AG04450 (cell line): ENCODE measurements around the gene ARRDC2. TPM values are rescaled to one million over a fixed set of nuclear protein-coding genes. Genes with fewer than 3 reads are reported as not detected.

Experiments
- CTCF ChIA-PET: fragments of 300-600, 350-600 bp; formaldehyde crosslinking; extraction: SDS; loops from one replicate; lab custom pipeline; 2022; ENCODE audit warnings: antibody characterized with exemption, inconsistent platforms; lab: Charles Lee
- POLR2A ChIA-PET: fragments of 350-600 bp; formaldehyde crosslinking; extraction: SDS; loops from one replicate; lab custom pipeline; 2021; ENCODE audit warnings: antibody characterized with exemption, inconsistent platforms; lab: Yijun Ruan, JAX
- DNase-seq: peaks from one replicate; pipeline ENCODE4 v3.0.0-alpha.2; 2011; ENCODE audit warnings: low read depth, low spot score
- H3K27ac ChIP-seq: one replicate; pipeline ENCODE4 v1.5.1; 2012; ENCODE audit warnings: low read depth, low read length, control low read depth
- H3K27me3 ChIP-seq: one replicate; pipeline ENCODE4 v1.6.0; 2012; ENCODE audit warnings: low read length; ENCODE audit not compliant: control insufficient read depth, insufficient read depth
- H3K4me3 ChIP-seq: 2 replicates; pipeline ENCODE4 v1.5.1; 2011; ENCODE audit warnings: mild to moderate bottlenecking, low read depth, low read length, control low read depth
- H3K9me3 ChIP-seq: 2 replicates; pipeline ENCODE4 v1.5.1; 2012; ENCODE audit warnings: low read length; ENCODE audit not compliant: control insufficient read depth, insufficient read depth
- polyA plus RNA-seq: library from polyadenylated mRNA; depleted of rRNA; stranded (reverse); fragments of >200 nt; gene quantifications from 2 replicates; pipeline ENCODE4 v1.2.3, GENCODE V29; 2011
- TF ChIP-seq, protein P1 (sequence below): IDR thresholded peaks from 2 replicates; pipeline ENCODE4 v1.5.1; 2011; ENCODE audit warnings: low read depth, low read length, control low read depth, inconsistent platforms

ARRDC2 gene
- polyA plus RNA-seq, 1 experiment: 2.3 TPM

- H3K27me3 ChIP-seq: peaks cover 5% of the 10 kb centered on the region
- POLR2A ChIA-PET: interaction anchor here (0.6 to 0.8 kb wide), 3 partner anchors 10 to 739 kb away, joined by 6 to 8 read pairs (median 7); no protein-coding TSS in a partner anchor
- H3K27ac ChIP-seq: peak overlapping the region; percentile 11
- H3K4me3 ChIP-seq: peak overlapping the region; percentile 46
- CTCF ChIA-PET: interaction anchor here (0.6 to 1.5 kb wide), 2 partner anchors 11 to 14 kb away, joined by 3 read pairs; no protein-coding TSS in a partner anchor
- DNase-seq: no peak
- TF ChIP-seq, protein P1, sequence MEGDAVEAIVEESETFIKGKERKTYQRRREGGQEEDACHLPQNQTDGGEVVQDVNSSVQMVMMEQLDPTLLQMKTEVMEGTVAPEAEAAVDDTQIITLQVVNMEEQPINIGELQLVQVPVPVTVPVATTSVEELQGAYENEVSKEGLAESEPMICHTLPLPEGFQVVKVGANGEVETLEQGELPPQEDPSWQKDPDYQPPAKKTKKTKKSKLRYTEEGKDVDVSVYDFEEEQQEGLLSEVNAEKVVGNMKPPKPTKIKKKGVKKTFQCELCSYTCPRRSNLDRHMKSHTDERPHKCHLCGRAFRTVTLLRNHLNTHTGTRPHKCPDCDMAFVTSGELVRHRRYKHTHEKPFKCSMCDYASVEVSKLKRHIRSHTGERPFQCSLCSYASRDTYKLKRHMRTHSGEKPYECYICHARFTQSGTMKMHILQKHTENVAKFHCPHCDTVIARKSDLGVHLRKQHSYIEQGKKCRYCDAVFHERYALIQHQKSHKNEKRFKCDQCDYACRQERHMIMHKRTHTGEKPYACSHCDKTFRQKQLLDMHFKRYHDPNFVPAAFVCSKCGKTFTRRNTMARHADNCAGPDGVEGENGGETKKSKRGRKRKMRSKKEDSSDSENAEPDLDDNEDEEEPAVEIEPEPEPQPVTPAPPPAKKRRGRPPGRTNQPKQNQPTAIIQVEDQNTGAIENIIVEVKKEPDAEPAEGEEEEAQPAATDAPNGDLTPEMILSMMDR: no peak
- H3K9me3 ChIP-seq: peaks cover 4% of the 10 kb centered on the region; the same call in 1 of the 2 replicates
Observed at GRCh38 chr19:18045307-18046050, 37.5 kb downstream of the ARRDC2 start.

- Histone ChIP-seq H3K27ac (no peak overlapping the region), H3K27me3 (no peaks in the 10 kb centered on the region), H3K4me3 (no peak overlapping the region), H3K9me3 (no peaks in the 10 kb centered on the region)
- TF ChIP-seq, protein P1: no peak
- DNase-seq: no peak
- ChIA-PET POLR2A (interaction anchor here (0.7 kb wide), 1 partner anchor 740 kb away, joined by 6 read pairs; no protein-coding TSS in a partner anchor), CTCF (interaction anchor here (1.5 kb wide), 1 partner anchor 13 kb away, joined by 3 read pairs; no protein-coding TSS in a partner anchor)
Observed at GRCh38 chr19:18046059-18046718, 38.2 kb downstream of the ARRDC2 start.

DNA sequence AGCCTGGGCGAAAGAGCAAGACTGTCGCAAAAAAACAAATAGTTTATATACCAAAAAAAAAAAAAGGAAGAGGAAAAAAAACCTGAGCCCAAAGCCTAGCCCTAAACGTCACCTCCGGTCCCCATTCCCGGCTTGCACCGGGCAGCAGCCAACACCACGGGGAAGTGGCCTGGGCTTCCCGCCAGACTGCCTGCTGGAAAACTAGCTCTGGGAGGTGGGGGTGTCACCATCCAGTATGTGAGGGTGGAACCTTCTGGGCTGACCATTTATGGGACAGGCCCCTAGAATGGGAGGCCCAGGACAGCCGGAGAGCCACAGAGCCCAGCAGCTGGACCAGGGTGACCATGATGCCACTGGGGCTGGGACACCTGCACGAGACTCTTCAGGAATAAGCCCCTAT lies 41.4 kb downstream of the ARRDC2 start:
- DNase-seq: no peak
- Histone ChIP-seq H3K9me3 (no peaks in the 10 kb centered on the region; the same call in 1 of the 2 replicates), H3K27me3 (peaks cover 8% of the 10 kb centered on the region), H3K4me3 (no peak overlapping the region), H3K27ac (no peak overlapping the region)
- POLR2A ChIA-PET: no interaction called here
- CTCF ChIA-PET: no interaction called here
- TF ChIP-seq, protein P1: no peak

DNA sequence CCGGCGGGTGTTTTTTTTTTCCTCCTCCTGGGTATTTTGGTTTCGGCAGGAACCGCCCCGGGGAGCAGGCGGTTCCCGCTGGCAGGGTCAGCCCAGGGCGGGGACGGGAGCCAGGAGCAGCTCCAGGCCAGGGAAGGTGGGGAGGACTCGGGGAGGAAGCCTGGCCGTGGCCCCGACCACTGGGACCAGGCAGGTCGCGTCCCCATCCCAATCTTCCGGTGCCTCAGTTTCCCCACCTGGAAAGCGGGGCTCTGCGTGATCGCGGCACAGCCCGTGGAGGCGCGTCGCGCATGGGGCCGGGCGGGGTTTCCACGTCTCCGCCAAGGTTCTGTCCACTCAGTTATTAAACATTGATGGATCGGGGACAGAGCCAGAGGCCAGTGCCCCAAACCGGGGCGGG lies 43.9 kb downstream of the ARRDC2 start:
- no peak for DNase-seq
- no peak overlapping the region for H3K27ac ChIP-seq
- TF ChIP-seq, protein P1: no peak
- H3K27me3 ChIP-seq: peaks cover 8% of the 10 kb centered on the region
- no peak overlapping the region for H3K4me3 ChIP-seq
- CTCF ChIA-PET: no interaction called here
- no peaks in the 10 kb centered on the region; the same call in 1 of the 2 replicates for H3K9me3 ChIP-seq
- POLR2A ChIA-PET: no interaction called here
